Esophagus muscularis mucosa (tissue), 3 donors: ENCODE results near the gene LKAAEAR1.

Experiments used
- POLR2A ChIP-seq: fragments of 450-650 bp; IDR thresholded peaks from one replicate; pipeline ENCODE4 v1.6.1; 2017; ENCODE audit warnings: antibody characterized with exemption, moderate library complexity, mild to moderate bottlenecking, low read depth
- POLR2AphosphoS5 ChIP-seq, 2 donors: sonication (generic); formaldehyde crosslinking; IDR thresholded peaks; one replicate each; pipeline ENCODE4 v1.6.1; 2017; ENCODE audit warnings: antibody characterized with exemption in 2 of 2
- TF ChIP-seq, protein P1 (sequence below), 3 experiments: fragments of 200-600 bp in 2 of 3; fragments of 450-650 bp in 1 of 3; sonication (generic) in 2 of 3; IDR thresholded peaks; one replicate each; pipeline ENCODE4 v1.5.1; 2017 to 2019; ENCODE audit warnings: antibody characterized with exemption in 3 of 3, mild to moderate bottlenecking in 2 of 3, moderate library complexity in 1 of 3

DNA sequence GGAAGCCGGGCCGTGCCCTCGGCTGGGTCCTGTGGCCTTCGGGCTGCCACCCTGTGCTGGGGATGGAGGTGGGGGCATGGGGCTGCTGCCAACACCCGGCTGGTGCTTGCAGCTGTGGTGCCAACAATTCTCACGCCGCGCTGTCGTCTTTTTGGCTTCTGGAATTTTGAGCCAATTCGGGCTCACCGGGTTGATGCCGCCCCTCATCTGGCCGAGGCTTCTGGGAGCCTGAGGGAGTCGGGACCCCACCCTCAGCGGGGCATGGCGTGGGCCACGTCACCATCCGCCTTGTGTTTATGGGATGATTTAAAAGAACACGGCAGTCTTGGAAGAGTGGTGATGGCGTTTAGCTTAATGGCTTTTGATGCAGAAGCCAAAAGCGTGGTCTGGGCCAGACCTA lies 31.8 kb upstream of the LKAAEAR1 start:
- TF ChIP-seq POLR2A (no peak), POLR2AphosphoS5 (IDR thresholded peaks at IDR 0.05) (no peak)
- TF ChIP-seq, protein P1, sequence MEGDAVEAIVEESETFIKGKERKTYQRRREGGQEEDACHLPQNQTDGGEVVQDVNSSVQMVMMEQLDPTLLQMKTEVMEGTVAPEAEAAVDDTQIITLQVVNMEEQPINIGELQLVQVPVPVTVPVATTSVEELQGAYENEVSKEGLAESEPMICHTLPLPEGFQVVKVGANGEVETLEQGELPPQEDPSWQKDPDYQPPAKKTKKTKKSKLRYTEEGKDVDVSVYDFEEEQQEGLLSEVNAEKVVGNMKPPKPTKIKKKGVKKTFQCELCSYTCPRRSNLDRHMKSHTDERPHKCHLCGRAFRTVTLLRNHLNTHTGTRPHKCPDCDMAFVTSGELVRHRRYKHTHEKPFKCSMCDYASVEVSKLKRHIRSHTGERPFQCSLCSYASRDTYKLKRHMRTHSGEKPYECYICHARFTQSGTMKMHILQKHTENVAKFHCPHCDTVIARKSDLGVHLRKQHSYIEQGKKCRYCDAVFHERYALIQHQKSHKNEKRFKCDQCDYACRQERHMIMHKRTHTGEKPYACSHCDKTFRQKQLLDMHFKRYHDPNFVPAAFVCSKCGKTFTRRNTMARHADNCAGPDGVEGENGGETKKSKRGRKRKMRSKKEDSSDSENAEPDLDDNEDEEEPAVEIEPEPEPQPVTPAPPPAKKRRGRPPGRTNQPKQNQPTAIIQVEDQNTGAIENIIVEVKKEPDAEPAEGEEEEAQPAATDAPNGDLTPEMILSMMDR (IDR thresholded peaks at IDR 0.05) = no peak
